Measurements from ENCODE around the gene MTRR. TPM values are rescaled to one million over a fixed set of nuclear protein-coding genes. Genes with fewer than 3 reads are reported as not detected.

Gene MTRR
- total and polyA plus RNA-seq, 3 donors from 2014 or later, result 56.3 to 82.6 (median 71.4) TPM

DNA sequence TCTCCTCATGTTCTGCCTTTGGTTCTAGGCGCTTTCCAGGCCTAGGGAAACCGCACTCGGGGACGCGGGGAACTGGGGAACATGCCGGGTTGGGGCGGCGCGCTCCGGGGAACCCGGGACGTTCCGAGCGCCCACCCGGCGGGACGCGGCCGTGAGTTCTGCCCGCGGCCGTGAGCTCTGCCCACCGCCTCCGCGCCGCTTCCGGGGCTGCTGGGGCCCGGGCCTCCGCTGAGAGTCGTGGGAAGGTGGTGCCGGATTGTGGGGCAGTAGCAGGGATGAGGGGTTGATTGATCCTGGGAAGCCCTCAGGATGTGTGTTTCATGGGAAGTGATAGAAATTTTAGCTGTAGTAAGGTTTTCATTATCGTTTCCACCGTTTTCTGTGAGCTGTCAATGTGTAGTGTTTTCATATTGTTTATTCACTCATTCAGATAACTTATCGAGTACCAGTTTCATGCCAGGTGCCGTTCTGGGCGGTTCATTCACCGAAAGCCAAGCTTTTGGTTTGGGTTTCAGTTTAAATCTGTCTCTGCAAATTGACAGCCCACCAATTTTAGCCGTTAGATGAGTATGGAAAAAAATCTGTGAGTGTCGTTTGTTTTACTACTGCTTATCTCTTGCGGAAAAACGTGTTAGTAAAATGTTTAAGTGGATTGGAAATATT is 657 bp downstream of the MTRR start:
- 1 to 2% methylated on average over 10 to 41 of the region's 41 CpGs for WGBS, 2 donors
- peak overlapping the region; percentile 87 to 90 for H3K27ac ChIP-seq
- H3K36me3 ChIP-seq (ENCODE audit: low read depth, missing control alignments), result no peaks in the 10 kb centered on the region
- peaks cover 11% of the 10 kb centered on the region for H3K4me1 ChIP-seq
- no peaks in the 10 kb centered on the region for H3K9me3 ChIP-seq
- no peaks in the 10 kb centered on the region for H3K27me3 ChIP-seq
- no peak for TF ChIP-seq POLR2A (IDR thresholded peaks at IDR 0.05)
- TF ChIP-seq, protein P1, sequence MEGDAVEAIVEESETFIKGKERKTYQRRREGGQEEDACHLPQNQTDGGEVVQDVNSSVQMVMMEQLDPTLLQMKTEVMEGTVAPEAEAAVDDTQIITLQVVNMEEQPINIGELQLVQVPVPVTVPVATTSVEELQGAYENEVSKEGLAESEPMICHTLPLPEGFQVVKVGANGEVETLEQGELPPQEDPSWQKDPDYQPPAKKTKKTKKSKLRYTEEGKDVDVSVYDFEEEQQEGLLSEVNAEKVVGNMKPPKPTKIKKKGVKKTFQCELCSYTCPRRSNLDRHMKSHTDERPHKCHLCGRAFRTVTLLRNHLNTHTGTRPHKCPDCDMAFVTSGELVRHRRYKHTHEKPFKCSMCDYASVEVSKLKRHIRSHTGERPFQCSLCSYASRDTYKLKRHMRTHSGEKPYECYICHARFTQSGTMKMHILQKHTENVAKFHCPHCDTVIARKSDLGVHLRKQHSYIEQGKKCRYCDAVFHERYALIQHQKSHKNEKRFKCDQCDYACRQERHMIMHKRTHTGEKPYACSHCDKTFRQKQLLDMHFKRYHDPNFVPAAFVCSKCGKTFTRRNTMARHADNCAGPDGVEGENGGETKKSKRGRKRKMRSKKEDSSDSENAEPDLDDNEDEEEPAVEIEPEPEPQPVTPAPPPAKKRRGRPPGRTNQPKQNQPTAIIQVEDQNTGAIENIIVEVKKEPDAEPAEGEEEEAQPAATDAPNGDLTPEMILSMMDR (IDR thresholded peaks at IDR 0.05), result no peak
- DNase-seq, result peak; percentile 33
- H3K4me3 ChIP-seq, result peak overlapping the region; percentile 97
- intact Hi-C loops (cut with DNase I; ENCODE audit: low total_unique reads), result no loop called here

DNA sequence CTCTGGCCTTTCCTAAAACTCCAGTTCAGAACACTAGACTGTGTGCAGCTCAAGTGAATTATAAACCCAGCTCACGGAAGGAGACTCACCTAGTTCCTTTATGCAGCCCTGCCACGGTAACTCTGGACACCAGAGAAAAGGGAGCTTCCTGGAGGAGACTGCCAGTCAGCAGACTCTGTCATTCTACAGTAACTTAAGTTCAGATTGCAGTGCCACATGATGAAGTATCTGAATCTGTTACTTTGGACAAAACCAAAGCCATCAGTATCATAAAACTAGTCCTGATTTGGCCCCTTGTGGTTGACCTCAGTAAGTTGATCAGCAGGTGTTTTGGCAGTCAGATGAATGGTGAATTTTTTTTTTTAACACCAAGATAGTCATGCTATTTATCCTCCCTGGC is 2.7 kb downstream of the MTRR start:
- Histone ChIP-seq H3K27me3 (no peaks in the 10 kb centered on the region), H3K4me1 (peaks cover 11% of the 10 kb centered on the region), H3K27ac (no peak overlapping the region), H3K4me3 (no peak overlapping the region), H3K36me3 (ENCODE audit: low read depth, missing control alignments) (no peaks in the 10 kb centered on the region), H3K9me3 (no peaks in the 10 kb centered on the region)
- TF ChIP-seq, protein P1 (IDR thresholded peaks at IDR 0.05), result no peak
- TF ChIP-seq POLR2A (IDR thresholded peaks at IDR 0.05), result no peak
- intact Hi-C loops (cut with DNase I; ENCODE audit: low total_unique reads), result no loop called here
- DNase-seq, result no peak
- 73 to 75% methylated on average over 2 of the region's 2 CpGs for WGBS, 2 donors

DNA sequence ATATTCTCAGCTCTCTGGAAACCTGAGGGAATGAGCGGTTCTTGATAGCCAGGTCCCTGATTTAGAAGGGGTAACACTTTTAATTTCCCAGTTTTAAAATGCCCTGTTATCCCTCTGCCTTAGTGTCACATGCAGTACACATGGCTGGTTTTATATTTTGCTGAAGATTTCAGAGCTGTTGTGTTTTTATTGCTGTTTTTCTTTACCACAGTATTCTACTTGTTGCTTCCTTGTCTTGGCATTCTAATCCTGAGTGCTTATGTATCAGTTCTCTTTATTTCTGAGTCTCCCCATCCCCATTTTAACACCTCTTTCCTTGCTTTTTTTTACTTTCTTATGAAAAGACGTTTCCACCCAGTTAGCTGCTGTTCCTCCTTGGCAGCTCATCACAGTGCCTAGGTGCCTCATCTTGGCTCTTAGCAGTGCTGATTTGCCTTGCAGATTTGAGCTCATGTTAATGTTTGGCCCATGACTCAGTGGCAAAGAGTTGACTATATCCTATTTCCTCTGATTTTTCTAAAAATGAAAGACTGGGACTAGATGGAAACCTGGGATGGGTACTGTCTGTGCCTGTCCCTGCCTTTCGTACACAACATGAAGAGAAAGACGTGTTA is 3.7 kb downstream of the MTRR start:
- H3K27ac ChIP-seq, result no peak overlapping the region
- peaks cover 11% of the 10 kb centered on the region for H3K4me1 ChIP-seq
- H3K9me3 ChIP-seq, result no peaks in the 10 kb centered on the region
- WGBS, 2 donors, result 83 to 86% methylated on average over 4 of the region's 4 CpGs
- H3K27me3 ChIP-seq, result no peaks in the 10 kb centered on the region
- TF ChIP-seq, protein P1 (IDR thresholded peaks at IDR 0.05), result no peak
- no peak for TF ChIP-seq POLR2A (IDR thresholded peaks at IDR 0.05)
- H3K4me3 ChIP-seq, result no peak overlapping the region
- DNase-seq, result no peak
- intact Hi-C loops (cut with DNase I; ENCODE audit: low total_unique reads), result no loop called here
- no peaks in the 10 kb centered on the region for H3K36me3 ChIP-seq (ENCODE audit: low read depth, missing control alignments)

DNA sequence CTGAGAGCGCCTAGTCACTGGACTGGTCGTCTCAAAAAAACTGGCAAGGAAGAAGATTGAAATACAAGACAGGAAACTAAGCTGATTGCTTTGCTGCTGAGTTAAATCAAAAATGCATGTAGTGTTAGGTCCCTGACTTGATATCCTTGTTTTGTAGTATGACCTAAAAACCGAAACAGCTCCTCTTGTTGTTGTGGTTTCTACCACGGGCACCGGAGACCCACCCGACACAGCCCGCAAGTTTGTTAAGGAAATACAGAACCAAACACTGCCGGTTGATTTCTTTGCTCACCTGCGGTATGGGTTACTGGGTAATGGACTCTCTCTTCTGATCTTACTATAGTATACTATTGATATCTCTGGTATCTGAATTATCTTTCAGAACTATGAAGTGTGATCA is 4.3 kb downstream of the MTRR start:
- TF ChIP-seq POLR2A (IDR thresholded peaks at IDR 0.05), result no peak
- TF ChIP-seq, protein P1 (IDR thresholded peaks at IDR 0.05), result no peak
- no peaks in the 10 kb centered on the region for H3K27me3 ChIP-seq
- H3K27ac ChIP-seq, result no peak overlapping the region
- H3K9me3 ChIP-seq, result no peaks in the 10 kb centered on the region
- WGBS, 2 donors, result 90 to 93% methylated on average over 9 of the region's 9 CpGs
- no peaks in the 10 kb centered on the region for H3K36me3 ChIP-seq (ENCODE audit: low read depth, missing control alignments)
- intact Hi-C loops (cut with DNase I; ENCODE audit: low total_unique reads), result no loop called here
- DNase-seq, result no peak
- H3K4me1 ChIP-seq, result peaks cover 8% of the 10 kb centered on the region
- no peak overlapping the region for H3K4me3 ChIP-seq

DNA sequence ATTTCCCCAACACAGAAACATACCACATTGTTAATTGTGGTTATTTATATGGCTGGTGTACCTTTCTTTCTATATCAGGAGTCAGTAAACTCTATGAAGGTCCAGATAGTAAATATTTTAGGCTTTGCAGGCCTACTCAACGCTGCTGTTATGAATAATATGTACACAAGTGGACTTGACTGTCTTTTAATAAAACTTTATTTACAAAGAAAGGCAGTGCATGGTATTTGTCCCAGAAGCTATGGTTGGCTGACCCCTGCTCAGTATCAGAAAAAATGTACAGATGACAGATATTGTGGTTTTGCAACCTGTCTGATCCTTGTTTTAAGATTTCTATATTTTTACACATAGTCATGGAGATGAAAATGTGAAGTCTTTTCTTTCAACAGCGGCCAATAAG is 5.7 kb downstream of the MTRR start:
- TF ChIP-seq, protein P1 (IDR thresholded peaks at IDR 0.05), result no peak
- TF ChIP-seq POLR2A (IDR thresholded peaks at IDR 0.05), result no peak
- 94 to 96% methylated on average over 2 of the region's 2 CpGs for WGBS, 2 donors
- intact Hi-C loops (cut with DNase I; ENCODE audit: low total_unique reads), result no loop called here
- Histone ChIP-seq H3K4me3 (no peak overlapping the region), H3K9me3 (no peaks in the 10 kb centered on the region), H3K4me1 (peaks cover 7% of the 10 kb centered on the region), H3K27me3 (no peaks in the 10 kb centered on the region), H3K27ac (no peak overlapping the region), H3K36me3 (ENCODE audit: low read depth, missing control alignments) (no peaks in the 10 kb centered on the region)
- DNase-seq, result no peak
